ENCODE results near the gene FAM170B.

The FAM170B gene

DNA sequence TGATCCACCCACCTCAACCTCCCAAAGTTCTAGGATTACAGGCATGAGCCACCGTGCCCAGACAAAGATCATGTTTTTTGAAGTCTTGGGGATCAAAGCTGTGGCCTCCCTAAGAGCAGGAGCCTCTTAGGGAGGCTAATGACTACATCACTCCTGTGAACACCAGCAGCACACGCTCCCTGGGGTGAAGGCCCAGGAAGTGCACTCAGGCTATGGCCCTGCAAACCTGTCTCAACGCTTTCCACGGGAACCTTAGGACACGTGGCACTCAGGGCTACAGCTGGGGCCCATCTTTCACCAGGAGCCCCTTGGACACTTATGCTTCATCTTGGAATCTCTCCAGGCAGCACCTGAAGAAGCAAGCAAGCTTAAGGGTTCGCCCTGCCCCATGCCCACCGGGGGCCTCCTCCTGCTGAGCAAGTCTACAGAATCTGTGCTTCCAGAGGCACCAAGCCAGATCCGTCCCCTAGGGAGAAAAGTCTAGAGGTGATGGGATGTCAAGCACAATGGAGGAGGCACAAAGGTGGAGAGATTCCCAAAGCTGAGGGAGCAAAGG is 36.9 kb downstream of the FAM170B start:
- no peak for DNase-seq

DNA sequence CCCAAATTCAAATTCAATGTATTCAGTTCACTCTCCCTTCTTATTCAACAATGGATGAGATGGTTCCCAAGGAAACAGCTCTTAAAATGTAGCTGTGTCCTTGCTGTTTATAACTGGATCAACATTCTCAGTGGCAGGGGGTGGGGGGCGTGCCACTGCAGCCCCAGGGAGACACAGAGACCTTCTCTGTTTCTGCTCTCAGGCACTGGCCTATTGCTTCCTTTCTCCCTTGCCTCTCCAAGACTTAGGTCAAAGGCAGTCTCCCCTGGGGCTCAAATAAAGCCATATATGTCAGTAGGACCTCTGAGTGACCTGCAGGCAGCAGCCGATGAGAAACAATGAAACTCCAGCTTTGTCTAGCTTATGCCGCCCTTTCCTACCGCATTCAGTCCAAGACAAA is 39.2 kb downstream of the FAM170B start:
- DNase-seq = no peak

DNA sequence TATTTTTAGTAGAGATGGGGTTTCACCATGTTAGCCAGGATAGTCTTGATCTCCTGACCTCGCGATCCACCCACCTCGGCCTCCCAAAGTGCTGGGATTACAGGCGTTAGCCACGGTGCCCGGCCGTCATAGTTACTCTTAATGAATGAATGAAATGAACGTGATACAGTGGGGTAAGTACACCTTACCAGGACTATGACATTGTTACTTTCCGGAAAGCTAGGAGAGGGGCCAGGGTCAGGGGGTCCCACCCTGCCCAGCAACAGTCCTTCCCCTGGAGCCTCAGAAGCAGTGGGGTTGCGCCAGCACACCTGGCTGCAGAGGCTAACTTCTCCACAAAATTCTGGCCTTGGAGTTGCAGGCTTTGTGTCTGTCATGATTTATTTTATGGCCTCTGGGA is 39.9 kb downstream of the FAM170B start:
- no peak for DNase-seq

DNA sequence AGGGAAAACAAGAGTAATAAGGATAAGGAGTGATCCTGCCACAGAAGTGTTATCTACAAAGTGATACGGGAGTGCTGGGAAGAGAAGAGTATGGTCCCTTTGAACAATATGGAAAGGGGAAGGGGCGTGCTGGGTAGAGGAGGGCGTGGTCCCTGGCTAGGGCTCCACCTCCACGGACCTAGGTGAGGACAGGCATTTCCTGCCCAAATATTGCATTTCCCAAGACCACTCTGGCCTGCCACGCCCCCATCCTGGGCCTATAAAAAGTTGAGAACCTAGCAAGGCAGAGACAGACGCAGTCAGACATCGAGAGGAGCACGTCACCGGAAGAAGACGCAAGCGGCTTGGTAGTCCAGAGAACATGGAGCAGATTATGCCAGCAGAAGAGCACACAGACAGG is 41.3 kb downstream of the FAM170B start:
- no peak for DNase-seq

DNA sequence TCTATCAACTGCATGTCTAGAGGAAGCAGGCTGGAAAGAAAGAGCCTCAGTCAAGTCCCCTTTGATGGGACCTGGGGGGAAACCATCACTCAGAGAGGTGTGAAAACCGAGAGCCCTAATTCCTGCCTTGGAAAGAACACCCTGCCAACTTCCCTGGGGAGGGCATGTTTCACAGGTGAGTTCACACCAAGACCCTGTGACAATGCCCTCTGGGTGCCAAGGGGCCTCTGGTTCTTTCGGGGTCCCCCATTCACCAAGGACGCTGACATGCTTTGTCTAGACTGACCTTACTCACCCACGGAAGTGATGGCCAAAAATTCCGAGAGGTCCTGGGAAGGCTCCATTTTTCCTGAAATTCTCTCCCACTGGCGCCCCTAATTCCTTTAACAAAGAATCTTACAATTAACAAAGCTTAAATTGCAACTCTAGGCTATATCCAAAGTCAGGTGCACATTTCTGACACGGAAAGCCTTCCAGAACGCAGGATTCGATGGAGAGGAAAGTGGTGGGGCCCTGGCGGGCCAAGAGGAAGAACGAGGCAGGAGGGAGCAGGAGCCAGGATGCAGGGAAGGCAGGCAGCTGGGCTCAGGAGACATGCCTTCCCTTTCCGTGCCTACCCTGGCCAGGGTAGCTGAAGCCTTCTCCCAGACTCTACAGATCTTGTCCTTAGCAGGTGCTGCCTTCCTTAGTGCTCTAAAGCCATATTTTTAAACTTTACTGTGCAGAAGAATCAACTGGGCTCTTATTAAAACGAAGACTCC is 42.2 kb downstream of the FAM170B start:
- DNase-seq = no peak

DNA sequence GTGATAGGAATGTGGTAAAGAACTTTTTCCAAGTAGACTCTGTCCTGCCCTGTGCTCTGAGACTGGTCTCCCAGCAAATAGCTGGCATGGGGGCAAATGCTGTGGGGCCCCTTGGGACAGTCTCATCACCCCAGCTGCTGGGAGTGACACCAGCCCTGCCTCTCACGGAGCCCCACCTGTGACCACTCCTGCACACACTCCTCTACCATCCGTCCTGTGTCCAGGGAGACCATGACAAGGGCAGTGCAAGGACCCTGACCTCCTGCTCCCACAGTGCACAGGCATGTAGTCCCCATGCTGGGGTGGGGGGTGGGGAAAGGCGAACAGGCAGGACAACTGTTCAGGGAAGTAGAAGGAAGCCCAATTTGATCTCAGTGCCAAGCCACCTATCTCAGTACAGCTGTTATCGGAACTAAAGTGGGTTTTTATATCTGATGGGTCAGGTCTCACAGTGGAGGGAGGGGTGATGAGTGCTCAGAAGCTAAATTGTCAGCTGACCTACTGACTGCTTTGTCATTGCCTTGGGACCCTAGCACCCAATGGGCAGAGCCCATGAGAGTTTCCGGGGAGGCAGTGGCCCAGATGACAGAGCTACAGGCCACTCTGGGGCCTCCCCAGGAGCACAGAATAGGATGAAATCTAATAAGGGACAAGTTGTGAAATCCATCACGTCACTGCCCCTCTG is 43.0 kb downstream of the FAM170B start:
- DNase-seq = no peak

DNA sequence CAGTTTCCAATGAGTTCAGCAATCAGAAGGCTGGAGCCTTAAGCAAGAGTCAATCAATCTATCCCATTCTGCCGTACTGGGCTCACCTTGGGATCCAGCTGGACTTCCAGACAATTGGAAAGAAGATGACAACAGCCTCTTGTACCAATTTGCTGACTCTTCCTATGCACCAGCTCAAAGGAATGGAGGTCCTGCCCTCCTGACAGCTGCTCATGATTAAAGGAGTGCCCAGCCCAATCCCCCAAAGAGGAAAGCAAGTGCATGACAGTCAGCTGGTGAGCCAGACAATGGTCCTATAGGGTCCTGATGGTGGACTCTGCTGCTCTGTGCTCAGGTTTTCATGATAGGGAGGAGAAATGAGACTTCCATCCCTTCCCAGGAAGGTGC is 43.6 kb downstream of the FAM170B start:
- no peak for DNase-seq

DNA sequence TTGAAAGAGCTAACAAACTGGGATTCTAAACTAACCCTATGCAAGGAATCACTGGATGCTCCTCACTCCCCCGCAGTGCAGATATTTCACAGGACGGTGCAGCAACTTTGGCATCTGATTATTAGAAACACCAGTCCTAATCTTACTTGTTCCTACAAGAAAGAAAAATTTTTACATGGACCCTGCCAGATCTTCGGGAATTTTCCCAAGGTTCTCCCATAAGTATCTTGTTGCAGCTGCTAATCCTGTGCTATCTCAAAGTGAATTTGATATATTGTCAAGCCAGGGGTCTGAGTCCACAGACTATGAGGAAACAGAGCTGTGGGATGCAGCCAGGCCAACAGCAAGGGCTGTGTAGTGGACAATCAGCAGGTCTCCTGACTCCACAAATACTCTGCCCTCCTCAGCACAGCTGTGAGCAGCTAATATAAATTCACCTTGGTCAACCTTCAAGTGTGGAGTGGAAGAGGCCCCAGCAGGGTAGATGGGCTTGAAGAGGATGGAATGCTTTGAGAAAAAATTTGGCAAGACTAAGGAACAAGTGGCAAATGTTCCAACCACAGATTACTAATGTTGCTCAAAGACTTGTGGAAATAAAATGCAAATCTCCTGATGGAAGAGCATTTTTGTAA is 44.1 kb downstream of the FAM170B start:
- no peak for DNase-seq

DNA sequence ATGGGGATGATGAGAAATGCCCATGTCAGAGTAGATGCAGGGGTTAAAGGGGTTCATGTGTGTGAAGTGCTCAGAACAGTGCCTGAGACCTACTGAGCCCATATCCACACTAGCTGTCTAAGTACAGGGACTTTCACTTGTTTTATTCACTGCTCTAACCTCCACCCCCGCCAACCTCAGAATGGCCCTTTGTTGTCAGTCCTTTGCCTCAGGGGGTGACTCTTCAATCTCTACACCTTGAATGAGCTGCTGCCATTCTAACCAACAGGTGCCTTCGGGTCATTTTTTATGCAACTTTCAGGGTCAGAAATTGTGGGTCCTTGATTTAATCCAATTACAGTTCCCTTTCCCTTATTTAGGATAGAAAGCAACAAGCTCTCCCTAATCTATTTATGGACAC is 44.7 kb downstream of the FAM170B start:
- DNase-seq = no peak

DNA sequence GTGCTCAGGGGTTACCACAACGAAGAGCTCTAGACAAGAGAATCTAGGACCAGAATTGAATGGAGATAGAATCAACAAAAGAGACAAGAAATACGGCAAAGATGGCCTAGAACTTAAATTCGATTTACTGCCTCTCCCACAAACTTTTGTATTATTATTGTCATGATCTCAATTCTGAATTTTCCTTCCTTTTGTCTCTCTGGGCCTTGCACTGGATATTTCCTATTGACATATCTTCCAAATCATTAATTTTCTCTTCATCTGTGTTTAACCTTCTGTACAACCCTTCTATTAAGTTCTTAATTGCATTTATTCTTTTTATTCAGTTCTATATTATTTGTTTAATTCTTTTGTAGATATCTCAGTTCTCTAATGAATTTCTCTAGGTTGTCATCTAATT is 46.9 kb downstream of the FAM170B start:
- no peak for DNase-seq

DNA sequence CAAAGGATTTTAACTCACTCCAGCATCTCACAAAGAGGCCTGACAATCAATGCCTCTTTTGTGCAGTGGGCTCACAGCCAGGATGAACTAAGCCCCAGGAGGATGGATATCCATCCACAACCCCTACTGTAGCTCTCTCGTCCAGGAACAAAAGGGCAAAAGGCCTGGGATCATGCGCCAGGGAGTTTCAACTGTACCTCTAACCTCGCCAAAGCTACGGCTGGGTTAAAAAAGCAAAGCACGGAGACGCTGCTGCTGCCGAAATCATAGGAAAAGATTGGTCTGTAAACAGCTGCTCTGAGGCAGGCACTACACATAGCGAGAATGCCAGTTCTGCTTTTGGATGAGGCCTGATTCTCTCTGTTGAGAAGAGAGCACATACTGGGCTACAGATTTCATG is 50.6 kb downstream of the FAM170B start:
- DNase-seq = no peak

DNA sequence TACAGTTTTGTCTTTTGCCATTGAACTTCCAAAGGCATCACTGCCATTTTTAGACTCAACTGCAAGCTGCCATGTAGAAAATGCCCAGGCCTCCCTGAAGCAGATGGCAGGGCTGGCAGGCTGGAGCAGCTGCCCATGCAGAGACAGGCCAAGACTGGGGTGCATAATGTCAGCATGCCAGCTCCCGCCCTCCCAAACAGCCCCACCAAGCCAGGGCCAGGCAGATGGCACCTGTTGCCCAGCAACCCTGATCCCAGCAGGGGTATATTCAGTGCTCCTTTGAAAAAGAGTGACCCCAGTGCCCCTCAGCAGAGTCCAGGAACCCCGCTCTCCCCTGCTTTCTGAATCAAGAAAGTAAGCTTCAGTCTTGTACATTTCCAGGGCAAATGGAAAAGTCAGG is 51.1 kb downstream of the FAM170B start:
- DNase-seq = no peak

DNA sequence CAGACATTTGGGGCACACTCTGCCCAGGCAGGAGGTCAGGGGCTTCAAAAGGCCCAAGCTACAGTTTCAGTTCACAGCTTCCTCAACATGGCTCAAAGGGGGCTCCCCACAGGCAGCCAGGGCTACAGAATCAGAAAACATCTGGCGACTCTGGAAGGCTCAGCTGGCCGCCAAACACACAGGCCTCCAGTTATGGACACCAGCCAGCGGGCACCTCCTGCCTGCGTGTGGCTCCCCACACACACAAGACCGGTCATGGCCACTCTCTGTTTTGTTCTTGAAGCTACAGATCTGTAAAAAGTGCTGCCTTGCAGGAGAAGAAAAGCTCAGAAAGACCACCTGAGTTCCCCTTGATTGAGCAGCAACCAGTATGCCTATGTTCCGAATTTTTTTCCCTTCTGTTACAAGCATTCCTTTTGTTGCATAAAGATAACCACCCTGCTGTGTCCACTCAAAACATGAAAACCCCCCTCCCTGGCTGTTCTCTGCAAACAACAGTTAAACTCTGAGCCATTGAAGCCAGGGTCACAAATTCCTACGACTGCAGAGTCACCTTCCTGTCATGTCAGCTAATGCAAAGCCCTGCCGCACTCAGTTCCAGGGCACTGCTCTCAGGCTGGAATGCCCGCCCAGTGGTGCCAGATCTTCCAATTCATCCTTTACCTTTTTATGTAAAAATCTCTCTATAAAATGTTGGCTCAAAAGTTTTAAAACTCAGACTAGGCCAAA is 52.1 kb downstream of the FAM170B start:
- DNase-seq = no peak

Measured in NCI-H1930 (cell line).